ENCODE results near the gene MAML3.

The MAML3 gene

GRCh38 chr4:139922406-139923024 is 231.5 kb downstream of the MAML3 start:
- Histone ChIP-seq H3K4ac (ENCODE audit: low read length) (no peak overlapping the region), H2AK5ac (ENCODE audit: low read depth, low read length) (no peak overlapping the region)

GRCh38 chr4:139921429-139922184 is 232.4 kb downstream of the MAML3 start:
- WGBS, 2 donors (ENCODE audit: extremely low coverage in 2 of 2, insufficient read length in 2 of 2, insufficient replicate concordance in 1 of 2): no CpG with 5 or more reads among the region's 11 CpGs
- Histone ChIP-seq H3K14ac (ENCODE audit: low read length) (no peak overlapping the region), H3K9ac (ENCODE audit: low read depth, low read length, poor library complexity) (no peak overlapping the region), H3K4ac (ENCODE audit: low read length) (no peak overlapping the region), H3K27ac (replicated peaks; ENCODE audit: low read length) (no peak overlapping the region), H3K79me1 (ENCODE audit: low read depth, low read length) (no peaks in the 10 kb centered on the region), H4K8ac (ENCODE audit: low read depth, low read length) (no peak overlapping the region), H2AFZ (ENCODE audit: low read length) (no peak overlapping the region), H2BK5ac (ENCODE audit: low read length) (no peak overlapping the region), H3K27me3 (ENCODE audit: control insufficient read depth in 3 of 3, insufficient read depth in 3 of 3, low read depth in 1 of 3, low read length in 3 of 3) (peaks cover 0 to 2% (median 0%) of the 10 kb centered on the region in 3 experiments), H3K9me3 (replicated peaks in 1 of 2; ENCODE audit: control insufficient read depth in 2 of 2, insufficient read depth in 1 of 2, low read depth in 1 of 2, low read length in 2 of 2) (peaks cover 0 to 5% of the 10 kb centered on the region in 2 donors), H2AK5ac (ENCODE audit: low read depth, low read length) (no peak overlapping the region), H3K23ac (ENCODE audit: low read depth, low read length, poor library complexity) (no peak overlapping the region), H2BK15ac (ENCODE audit: low read length) (no peak overlapping the region), H3K36me3 (replicated peaks in 1 of 2; ENCODE audit: control insufficient read depth in 2 of 2, insufficient read depth in 2 of 2, low read length in 2 of 2) (no peaks in the 10 kb centered on the region), H2BK120ac (ENCODE audit: low read depth, low read length) (no peak overlapping the region), H3K4me3 (ENCODE audit: low read length in 2 of 2) (no peak overlapping the region), H3K18ac (ENCODE audit: low read length) (no peak overlapping the region), H3K4me1 (ENCODE audit: control insufficient read depth in 2 of 2, insufficient read depth in 1 of 2, low read depth in 1 of 2, low read length in 2 of 2) (peaks cover 23% of the 10 kb centered on the region in 2 donors), H3K4me2 (ENCODE audit: insufficient read depth, low read length, poor library complexity, severe bottlenecking) (no peak overlapping the region), H4K91ac (ENCODE audit: low read depth, low read length, poor library complexity) (no peak overlapping the region), H2BK12ac (ENCODE audit: low read length) (no peak overlapping the region)
- no peak for DNase-seq (ENCODE audit: low spot score)

More at GRCh38 chr4:139922406-139923024, 231.5 kb downstream of the MAML3 start:
- Histone ChIP-seq H3K18ac (ENCODE audit: low read length) (no peak overlapping the region), H3K4me1 (ENCODE audit: control insufficient read depth in 2 of 2, insufficient read depth in 1 of 2, low read depth in 1 of 2, low read length in 2 of 2) (peaks cover 23% of the 10 kb centered on the region in 2 donors), H3K27me3 (ENCODE audit: control insufficient read depth in 3 of 3, insufficient read depth in 3 of 3, low read depth in 1 of 3, low read length in 3 of 3) (peaks cover 0 to 2% (median 0%) of the 10 kb centered on the region in 3 experiments), H3K4me2 (ENCODE audit: insufficient read depth, low read length, poor library complexity, severe bottlenecking) (no peak overlapping the region), H2BK5ac (ENCODE audit: low read length) (no peak overlapping the region), H2AFZ (ENCODE audit: low read length) (no peak overlapping the region), H4K91ac (ENCODE audit: low read depth, low read length, poor library complexity) (no peak overlapping the region), H3K79me1 (ENCODE audit: low read depth, low read length) (no peaks in the 10 kb centered on the region), H3K36me3 (replicated peaks in 1 of 2; ENCODE audit: control insufficient read depth in 2 of 2, insufficient read depth in 2 of 2, low read length in 2 of 2) (no peaks in the 10 kb centered on the region), H3K23ac (ENCODE audit: low read depth, low read length, poor library complexity) (no peak overlapping the region), H3K9me3 (replicated peaks in 1 of 2; ENCODE audit: control insufficient read depth in 2 of 2, insufficient read depth in 1 of 2, low read depth in 1 of 2, low read length in 2 of 2) (peaks cover 0 to 5% of the 10 kb centered on the region in 2 donors), H3K4me3 (ENCODE audit: low read length in 2 of 2) (no peak overlapping the region), H3K27ac (replicated peaks; ENCODE audit: low read length) (no peak overlapping the region), H2BK15ac (ENCODE audit: low read length) (no peak overlapping the region), H2BK120ac (ENCODE audit: low read depth, low read length) (no peak overlapping the region), H3K14ac (ENCODE audit: low read length) (no peak overlapping the region), H2BK12ac (ENCODE audit: low read length) (no peak overlapping the region), H3K9ac (ENCODE audit: low read depth, low read length, poor library complexity) (no peak overlapping the region), H4K8ac (ENCODE audit: low read depth, low read length) (no peak overlapping the region)
- WGBS, 2 donors (ENCODE audit: extremely low coverage in 2 of 2, insufficient read length in 2 of 2, insufficient replicate concordance in 1 of 2): no CpG with 5 or more reads among the region's 6 CpGs
- no peak for DNase-seq (ENCODE audit: low spot score)

GRCh38 chr4:139920486-139921002 is 233.4 kb downstream of the MAML3 start:
- Histone ChIP-seq H3K4me2 (ENCODE audit: insufficient read depth, low read length, poor library complexity, severe bottlenecking) (no peak overlapping the region), H2BK5ac (ENCODE audit: low read length) (no peak overlapping the region), H2BK12ac (ENCODE audit: low read length) (no peak overlapping the region), H4K91ac (ENCODE audit: low read depth, low read length, poor library complexity) (no peak overlapping the region), H3K4me1 (ENCODE audit: control insufficient read depth in 2 of 2, insufficient read depth in 1 of 2, low read depth in 1 of 2, low read length in 2 of 2) (peaks cover 23% of the 10 kb centered on the region in 2 donors), H2AFZ (ENCODE audit: low read length) (no peak overlapping the region), H3K9me3 (replicated peaks in 1 of 2; ENCODE audit: control insufficient read depth in 2 of 2, insufficient read depth in 1 of 2, low read depth in 1 of 2, low read length in 2 of 2) (peaks cover 0 to 5% of the 10 kb centered on the region in 2 donors), H3K79me1 (ENCODE audit: low read depth, low read length) (no peaks in the 10 kb centered on the region), H2BK15ac (ENCODE audit: low read length) (no peak overlapping the region), H2BK120ac (ENCODE audit: low read depth, low read length) (no peak overlapping the region), H3K4me3 (ENCODE audit: low read length in 2 of 2) (no peak overlapping the region), H2AK5ac (ENCODE audit: low read depth, low read length) (no peak overlapping the region), H3K23ac (ENCODE audit: low read depth, low read length, poor library complexity) (no peak overlapping the region), H3K36me3 (replicated peaks in 1 of 2; ENCODE audit: control insufficient read depth in 2 of 2, insufficient read depth in 2 of 2, low read length in 2 of 2) (no peaks in the 10 kb centered on the region), H3K9ac (ENCODE audit: low read depth, low read length, poor library complexity) (no peak overlapping the region), H3K4ac (ENCODE audit: low read length) (no peak overlapping the region), H4K8ac (ENCODE audit: low read depth, low read length) (no peak overlapping the region), H3K14ac (ENCODE audit: low read length) (no peak overlapping the region), H3K27me3 (ENCODE audit: control insufficient read depth in 3 of 3, insufficient read depth in 3 of 3, low read depth in 1 of 3, low read length in 3 of 3) (no peaks in the 10 kb centered on the region), H3K27ac (replicated peaks; ENCODE audit: low read length) (no peak overlapping the region), H3K18ac (ENCODE audit: low read length) (no peak overlapping the region)
- WGBS, 2 donors (ENCODE audit: extremely low coverage in 2 of 2, insufficient read length in 2 of 2, insufficient replicate concordance in 1 of 2): no CpG with 5 or more reads among the region's 3 CpGs
- no peak for DNase-seq (ENCODE audit: low spot score)

- H4K8ac ChIP-seq (ENCODE audit: low read depth, low read length): no peak overlapping the region
- H3K14ac ChIP-seq (ENCODE audit: low read length): no peak overlapping the region
- no peaks in the 10 kb centered on the region for H3K79me1 ChIP-seq (ENCODE audit: low read depth, low read length)
- no peak overlapping the region for H2BK15ac ChIP-seq (ENCODE audit: low read length)
- H2BK5ac ChIP-seq (ENCODE audit: low read length): no peak overlapping the region
- no peaks in the 10 kb centered on the region for H3K36me3 ChIP-seq (replicated peaks in 1 of 2; ENCODE audit: control insufficient read depth in 2 of 2, insufficient read depth in 2 of 2, low read length in 2 of 2)
- H3K27me3 ChIP-seq (ENCODE audit: control insufficient read depth in 3 of 3, insufficient read depth in 3 of 3, low read depth in 1 of 3, low read length in 3 of 3): no peaks in the 10 kb centered on the region
- H2AFZ ChIP-seq (ENCODE audit: low read length): no peak overlapping the region
- H4K91ac ChIP-seq (ENCODE audit: low read depth, low read length, poor library complexity): no peak overlapping the region
- H3K9me3 ChIP-seq (replicated peaks in 1 of 2; ENCODE audit: control insufficient read depth in 2 of 2, insufficient read depth in 1 of 2, low read depth in 1 of 2, low read length in 2 of 2): peaks cover 0 to 5% of the 10 kb centered on the region in 2 donors
- H2BK12ac ChIP-seq (ENCODE audit: low read length): no peak overlapping the region
- no peak overlapping the region for H3K4ac ChIP-seq (ENCODE audit: low read length)
- H3K4me2 ChIP-seq (ENCODE audit: insufficient read depth, low read length, poor library complexity, severe bottlenecking): no peak overlapping the region
- peaks cover 23 to 24% of the 10 kb centered on the region in 2 donors for H3K4me1 ChIP-seq (ENCODE audit: control insufficient read depth in 2 of 2, insufficient read depth in 1 of 2, low read depth in 1 of 2, low read length in 2 of 2)
- no peak for DNase-seq (ENCODE audit: low spot score)
- H2BK120ac ChIP-seq (ENCODE audit: low read depth, low read length): no peak overlapping the region
- no peak overlapping the region for H3K23ac ChIP-seq (ENCODE audit: low read depth, low read length, poor library complexity)
- H3K18ac ChIP-seq (ENCODE audit: low read length): no peak overlapping the region
- no peak overlapping the region for H2AK5ac ChIP-seq (ENCODE audit: low read depth, low read length)
- H3K9ac ChIP-seq (ENCODE audit: low read depth, low read length, poor library complexity): no peak overlapping the region
- no CpG with 5 or more reads among the region's 3 CpGs for WGBS, 2 donors (ENCODE audit: extremely low coverage in 2 of 2, insufficient read length in 2 of 2, insufficient replicate concordance in 1 of 2)
- no peak overlapping the region for H3K27ac ChIP-seq (replicated peaks; ENCODE audit: low read length)
- no peak overlapping the region for H3K4me3 ChIP-seq (ENCODE audit: low read length in 2 of 2)
These were observed 234.5 kb downstream of the MAML3 start for GRCh38 chr4:139919521-139919920.
